ENCODE results near the gene CERS6.

The CERS6 gene

DNA sequence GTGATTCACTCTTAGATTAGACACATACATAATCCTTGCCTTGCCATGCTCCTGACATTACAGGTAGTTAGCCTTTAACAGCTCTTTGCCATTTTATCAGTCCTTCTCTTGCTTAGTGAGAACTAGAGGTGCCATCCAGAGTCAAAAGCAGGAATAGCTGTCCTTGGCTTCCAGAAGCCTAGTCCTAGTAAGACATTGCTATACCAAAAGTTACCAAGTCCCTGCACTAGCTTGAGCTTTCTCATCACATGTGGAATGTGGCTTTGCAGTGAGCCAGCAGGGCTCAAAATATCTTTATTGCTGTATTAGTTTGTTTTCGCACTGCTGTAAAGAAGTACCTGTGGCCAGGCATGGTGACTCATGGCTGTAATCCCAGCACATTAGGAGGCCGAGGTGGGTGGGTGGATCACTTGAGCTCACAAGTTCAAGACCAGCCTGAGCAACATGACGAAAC, 241.6 kb downstream of the CERS6 start:
- TF ChIP-seq PPARA (CRISPR knock-in tag; IDR thresholded peaks at IDR 0.05; ENCODE audit: borderline replicate concordance), result no peak
- TF ChIP-seq CSRNP3 (CRISPR knock-in tag; IDR thresholded peaks at IDR 0.05), result no peak
- ATAC-seq, result no peak

- no peak for TF ChIP-seq TOX (CRISPR knock-in tag; IDR thresholded peaks at IDR 0.05; ENCODE audit: borderline replicate concordance)
- no peak for TF ChIP-seq POU6F1 (CRISPR knock-in tag; IDR thresholded peaks at IDR 0.05; ENCODE audit: borderline replicate concordance, low read depth)
- TF ChIP-seq RARB (CRISPR knock-in tag; IDR thresholded peaks at IDR 0.05), result no peak
- TF ChIP-seq CREB5 (CRISPR knock-in tag; IDR thresholded peaks at IDR 0.05; ENCODE audit: low read depth), result no peak
- no peak for ATAC-seq
These were observed 242.9 kb downstream of the CERS6 start for GRCh38 chr2:168698969-168699368.

GRCh38 chr2:168699844-168700417, 243.9 kb downstream of the CERS6 start:
- TF ChIP-seq ZNF565 (CRISPR knock-in tag; conservative IDR thresholded peaks at IDR 0.05; ENCODE audit: low read depth) (no peak), ISL1 (CRISPR knock-in tag; IDR thresholded peaks at IDR 0.05) (peak; percentile 25; the same call in 1 of the 2 replicates), CSDC2 (CRISPR knock-in tag; IDR thresholded peaks at IDR 0.05) (0 out of 2 replicates have a peak, but pooled peaks have one; percentile 12)
- peak; percentile 82 for ATAC-seq

DNA sequence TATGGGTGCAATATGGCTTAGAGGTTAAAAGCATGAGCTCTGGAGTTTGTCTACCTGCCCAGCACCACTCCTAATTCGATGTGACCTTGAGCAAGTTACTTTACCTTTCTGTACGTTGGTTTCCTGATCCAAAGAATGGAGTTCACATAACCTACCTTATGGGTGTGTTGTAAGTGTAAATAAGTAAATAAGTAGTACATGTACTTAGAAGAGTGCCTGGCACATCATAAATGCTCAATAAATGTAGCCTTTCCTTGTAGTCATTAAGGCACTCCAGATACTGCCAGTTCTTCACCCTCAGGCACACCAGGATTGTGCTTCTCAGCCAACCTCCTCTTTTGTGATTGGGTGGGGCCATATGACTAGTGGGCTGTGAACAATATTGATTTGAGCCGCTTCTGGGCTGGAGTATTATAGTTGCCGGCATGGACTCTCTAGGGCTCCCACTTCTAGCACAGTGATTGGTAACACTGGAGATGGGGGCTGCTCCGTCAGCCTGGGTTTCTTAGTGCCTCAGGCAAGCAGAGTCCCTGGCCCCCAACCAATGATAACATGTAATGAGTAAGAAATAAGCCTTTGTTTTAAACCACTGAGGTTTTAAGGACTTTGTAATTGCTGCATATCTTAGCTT, 244.7 kb downstream of the CERS6 start:
- no peak for TF ChIP-seq TCF4 (CRISPR knock-in tag; IDR thresholded peaks at IDR 0.05; ENCODE audit: borderline replicate concordance)
- no peak for TF ChIP-seq ZFP30 (CRISPR knock-in tag; IDR thresholded peaks at IDR 0.05)
- TF ChIP-seq ZC3H10 (CRISPR knock-in tag; IDR thresholded peaks at IDR 0.05), result no peak
- TF ChIP-seq BACH2 (CRISPR knock-in tag; IDR thresholded peaks at IDR 0.05; ENCODE audit: borderline replicate concordance), result no peak
- no peak for TF ChIP-seq PPARA (CRISPR knock-in tag; IDR thresholded peaks at IDR 0.05; ENCODE audit: borderline replicate concordance)
- TF ChIP-seq POU6F1 (CRISPR knock-in tag; IDR thresholded peaks at IDR 0.05; ENCODE audit: borderline replicate concordance, low read depth), result no peak

DNA sequence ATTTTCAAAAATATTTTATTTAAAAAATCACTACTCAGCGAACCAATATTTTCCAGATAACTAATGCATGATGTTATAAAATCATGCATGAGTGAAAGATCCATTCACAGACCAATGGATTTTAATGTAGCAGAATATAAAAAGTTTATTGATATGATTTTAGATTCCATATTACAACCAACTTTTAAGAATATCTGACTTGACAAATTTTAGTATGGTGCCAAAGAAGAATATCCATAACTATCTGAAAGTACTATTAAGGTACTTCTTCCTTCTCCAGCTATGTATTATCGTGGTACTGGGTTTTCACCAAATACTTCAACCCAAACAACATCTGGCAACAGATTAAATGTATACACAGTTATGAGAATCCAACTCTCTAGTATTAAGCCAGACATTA, 246.5 kb downstream of the CERS6 start:
- ATAC-seq, result no peak
- TF ChIP-seq PATZ1 (CRISPR knock-in tag; IDR thresholded peaks at IDR 0.05; ENCODE audit: borderline replicate concordance) (no peak), ARNTL (CRISPR knock-in tag; IDR thresholded peaks at IDR 0.05; ENCODE audit: borderline replicate concordance, low read depth) (no peak), OSR1 (CRISPR knock-in tag; IDR thresholded peaks at IDR 0.05) (no peak), BACH2 (CRISPR knock-in tag; IDR thresholded peaks at IDR 0.05; ENCODE audit: borderline replicate concordance) (no peak), TOX (CRISPR knock-in tag; IDR thresholded peaks at IDR 0.05; ENCODE audit: borderline replicate concordance) (no peak)

More for the DNA sequence above, 244.7 kb downstream of the CERS6 start:
- no peak for ATAC-seq
